Effector memory CD4-positive, alpha-beta T cell (primary cell): ENCODE measurements around the gene SRRM5.
"Not testable (repeated sequence)": the region's sequence is repeated elsewhere in the genome, so short reads cannot be mapped to it uniquely, and the experiment has no call there.

Experiments used
- DNase-seq, 3 donors: peaks; one replicate each; pipeline ENCODE4 v3.0.0-alpha.2; 2020
- H3K27ac ChIP-seq: 2 replicates; pipeline ENCODE4 v1.7.0; 2013; ENCODE audit warnings: mild to moderate bottlenecking, low read length, moderate library complexity; ENCODE audit not compliant: insufficient read depth, poor library complexity, severe bottlenecking
- H3K27me3 ChIP-seq: replicated peaks from 2 replicates; pipeline ENCODE4 v1.7.0; 2013; ENCODE audit warnings: mild to moderate bottlenecking, low read length; ENCODE audit not compliant: insufficient read depth, control insufficient read depth, poor library complexity, severe bottlenecking
- H3K36me3 ChIP-seq: 2 replicates; pipeline ENCODE4 v1.7.0; 2013; ENCODE audit warnings: mild to moderate bottlenecking, low read length, moderate library complexity; ENCODE audit not compliant: control insufficient read depth, insufficient read depth
- H3K4me1 ChIP-seq: 2 replicates; pipeline ENCODE4 v1.7.0; 2013; ENCODE audit warnings: low read length, mild to moderate bottlenecking; ENCODE audit not compliant: control insufficient read depth, insufficient read depth, poor library complexity, severe bottlenecking
- H3K4me3 ChIP-seq: 2 replicates; pipeline ENCODE4 v1.7.0; 2013; ENCODE audit warnings: low read length, low read depth, mild to moderate bottlenecking; ENCODE audit not compliant: insufficient read depth, poor library complexity, severe bottlenecking
- H3K9me3 ChIP-seq: 2 replicates; pipeline ENCODE4 v1.7.0; 2013; ENCODE audit warnings: mild to moderate bottlenecking, low read length, moderate library complexity; ENCODE audit not compliant: control insufficient read depth

Gene SRRM5

DNA sequence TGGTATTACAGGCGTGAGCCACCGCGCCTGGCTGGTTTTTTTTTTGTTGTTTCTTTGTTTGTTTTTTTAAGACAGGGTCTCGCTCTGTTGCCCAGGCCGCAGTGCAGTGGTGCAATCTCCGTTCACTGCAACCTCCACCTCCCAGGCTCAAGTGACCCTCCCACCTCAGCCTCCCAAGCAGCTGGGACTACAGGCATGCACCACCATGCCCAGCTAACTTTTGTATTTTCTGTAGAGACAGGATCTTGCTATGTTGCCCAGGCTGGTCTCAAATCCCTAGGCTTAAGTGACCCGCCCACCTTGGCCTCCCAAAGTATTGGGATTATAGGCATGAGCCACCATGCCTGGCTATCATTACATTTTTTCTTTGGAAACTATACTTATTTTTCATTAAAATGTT lies 38.4 kb downstream of the SRRM5 start:
- H3K36me3 ChIP-seq, H3K27ac ChIP-seq, H3K4me3 ChIP-seq, H3K27me3 ChIP-seq, H3K9me3 ChIP-seq, DNase-seq, H3K4me1 ChIP-seq: not testable (repeated sequence)

DNA sequence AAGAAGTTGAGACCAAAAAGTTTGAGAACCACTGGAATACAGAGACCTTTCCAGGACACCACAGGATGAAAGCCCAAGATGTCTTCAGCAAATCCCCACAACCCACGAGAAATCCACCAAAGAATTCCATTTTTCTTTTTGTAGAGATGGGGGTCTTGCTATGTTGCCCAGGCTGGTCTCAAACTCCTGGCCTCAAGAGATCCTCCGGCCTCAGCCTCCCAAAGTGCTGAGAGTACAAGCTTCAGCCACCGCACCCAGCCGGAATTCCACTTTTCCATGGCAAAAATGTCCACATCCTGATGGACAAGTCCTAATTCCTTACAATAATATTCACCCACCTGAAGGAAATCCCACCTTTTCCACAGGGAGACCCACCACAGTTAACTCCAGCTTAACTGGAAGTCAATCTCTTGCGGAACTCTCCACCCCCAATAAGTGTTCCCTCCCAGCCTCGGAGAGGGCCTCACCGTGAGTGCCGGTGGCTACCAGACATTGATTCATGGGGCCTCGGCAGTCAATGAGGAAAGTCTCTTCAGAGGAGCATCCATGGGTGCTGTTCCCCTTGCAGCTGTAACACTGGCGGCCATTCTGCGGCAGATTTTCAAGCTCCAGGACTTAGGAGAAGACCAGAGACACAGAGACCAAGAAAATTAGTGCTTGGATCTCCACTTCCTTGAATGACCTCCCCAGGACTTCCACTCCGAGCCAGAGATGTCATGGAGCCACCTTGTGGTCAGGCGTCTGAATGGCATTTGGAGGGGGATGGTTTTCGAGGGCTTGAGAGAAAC lies 40.1 kb downstream of the SRRM5 start:
- H3K27me3 ChIP-seq: no peaks in the 10 kb centered on the region
- H3K27ac ChIP-seq: no peak overlapping the region
- no peaks in the 10 kb centered on the region for H3K4me1 ChIP-seq
- no peak for DNase-seq
- H3K4me3 ChIP-seq: no peak overlapping the region
- peaks cover 4% of the 10 kb centered on the region for H3K36me3 ChIP-seq
- no peaks in the 10 kb centered on the region for H3K9me3 ChIP-seq

DNA sequence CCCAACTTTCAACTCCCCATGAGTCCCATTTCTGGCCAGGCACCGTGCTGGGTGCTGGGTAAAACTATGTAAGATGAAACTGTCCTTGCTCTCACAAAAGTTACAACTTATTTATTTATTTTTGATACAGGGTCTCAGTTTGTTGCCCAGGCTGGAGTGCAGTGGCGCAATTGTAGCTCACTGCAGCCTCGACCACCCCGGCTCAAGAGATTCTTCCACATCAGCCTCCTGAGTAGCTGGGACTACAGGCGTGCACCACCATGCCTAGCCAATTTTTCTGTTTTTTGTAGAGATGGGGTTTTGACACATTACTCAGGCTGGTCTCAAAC lies 40.6 kb downstream of the SRRM5 start:
- no peak overlapping the region for H3K27ac ChIP-seq
- H3K4me1 ChIP-seq: no peaks in the 10 kb centered on the region
- H3K27me3 ChIP-seq: no peaks in the 10 kb centered on the region
- H3K9me3 ChIP-seq: no peaks in the 10 kb centered on the region
- H3K4me3 ChIP-seq: no peak overlapping the region
- peaks cover 4% of the 10 kb centered on the region for H3K36me3 ChIP-seq
- DNase-seq: no peak

DNA sequence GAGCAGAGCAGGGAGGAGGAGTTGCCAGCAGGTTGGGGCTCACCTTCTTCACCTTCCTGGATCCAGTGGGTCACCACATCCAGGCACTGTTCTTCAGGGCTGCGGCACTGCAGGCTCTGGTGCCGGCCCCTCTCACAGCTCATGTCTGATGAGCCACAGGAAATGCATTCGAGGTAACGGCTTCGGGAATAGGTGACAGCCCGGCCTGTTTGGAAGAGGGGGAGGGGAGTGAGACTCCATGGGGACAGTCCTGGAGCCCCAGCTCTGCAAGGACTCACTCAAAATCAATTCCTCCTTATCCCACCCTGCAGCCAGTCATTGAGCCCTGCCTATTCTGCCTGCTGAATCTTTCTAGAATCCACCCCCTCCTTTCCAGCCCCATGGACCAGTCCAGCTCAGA lies 44.5 kb downstream of the SRRM5 start:
- Histone ChIP-seq H3K27ac (no peak overlapping the region), H3K4me1 (no peaks in the 10 kb centered on the region), H3K4me3 (no peak overlapping the region), H3K36me3 (peaks cover 4% of the 10 kb centered on the region), H3K27me3 (no peaks in the 10 kb centered on the region), H3K9me3 (no peaks in the 10 kb centered on the region)
- DNase-seq: no peak

DNA sequence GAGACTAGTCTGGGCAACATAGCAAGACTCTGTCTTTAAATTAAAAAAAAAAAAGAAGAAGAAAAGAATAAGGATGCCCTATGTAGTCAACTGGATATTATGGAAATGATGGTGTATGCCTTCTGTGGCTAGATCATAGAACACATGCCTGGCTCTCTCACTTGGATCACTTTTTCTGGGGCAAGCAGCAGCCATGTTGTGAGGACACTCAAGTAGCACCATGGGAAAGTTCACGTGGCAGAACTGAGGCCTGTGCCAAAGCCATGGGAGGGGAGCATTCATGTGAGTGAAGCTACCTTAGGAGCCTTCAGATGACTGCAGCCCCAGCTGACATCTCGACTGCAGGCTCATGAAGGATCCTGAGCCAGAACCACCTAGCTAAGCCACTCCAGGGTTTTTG lies 46.1 kb downstream of the SRRM5 start:
- DNase-seq: no peak
- H3K4me3 ChIP-seq: no peak overlapping the region
- H3K27me3 ChIP-seq: no peaks in the 10 kb centered on the region
- no peaks in the 10 kb centered on the region for H3K9me3 ChIP-seq
- H3K27ac ChIP-seq: no peak overlapping the region
- H3K4me1 ChIP-seq: no peaks in the 10 kb centered on the region
- H3K36me3 ChIP-seq: peaks cover 4% of the 10 kb centered on the region

DNA sequence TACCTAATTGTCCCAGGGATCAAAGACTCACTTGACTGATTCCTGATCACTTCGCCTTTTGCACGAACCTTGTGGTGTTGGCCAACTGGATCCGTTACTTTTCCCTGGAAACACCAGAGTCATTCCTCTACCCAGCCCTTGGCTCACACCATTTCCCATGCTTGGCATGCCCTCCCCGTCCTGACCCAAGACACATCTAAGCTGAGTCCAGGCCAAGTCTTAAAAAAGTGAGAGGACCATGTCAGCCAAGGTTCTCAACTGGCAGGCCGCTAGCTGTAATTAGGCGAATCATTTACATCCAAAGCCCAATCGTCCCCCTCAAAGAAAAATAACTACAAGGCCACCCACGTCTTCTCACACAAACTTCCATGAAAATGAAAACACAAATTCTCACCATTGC lies 46.6 kb downstream of the SRRM5 start:
- no peak for DNase-seq
- no peak overlapping the region for H3K4me3 ChIP-seq
- no peaks in the 10 kb centered on the region for H3K4me1 ChIP-seq
- no peaks in the 10 kb centered on the region for H3K9me3 ChIP-seq
- H3K27ac ChIP-seq: no peak overlapping the region
- H3K27me3 ChIP-seq: no peaks in the 10 kb centered on the region
- peaks cover 4% of the 10 kb centered on the region for H3K36me3 ChIP-seq

DNA sequence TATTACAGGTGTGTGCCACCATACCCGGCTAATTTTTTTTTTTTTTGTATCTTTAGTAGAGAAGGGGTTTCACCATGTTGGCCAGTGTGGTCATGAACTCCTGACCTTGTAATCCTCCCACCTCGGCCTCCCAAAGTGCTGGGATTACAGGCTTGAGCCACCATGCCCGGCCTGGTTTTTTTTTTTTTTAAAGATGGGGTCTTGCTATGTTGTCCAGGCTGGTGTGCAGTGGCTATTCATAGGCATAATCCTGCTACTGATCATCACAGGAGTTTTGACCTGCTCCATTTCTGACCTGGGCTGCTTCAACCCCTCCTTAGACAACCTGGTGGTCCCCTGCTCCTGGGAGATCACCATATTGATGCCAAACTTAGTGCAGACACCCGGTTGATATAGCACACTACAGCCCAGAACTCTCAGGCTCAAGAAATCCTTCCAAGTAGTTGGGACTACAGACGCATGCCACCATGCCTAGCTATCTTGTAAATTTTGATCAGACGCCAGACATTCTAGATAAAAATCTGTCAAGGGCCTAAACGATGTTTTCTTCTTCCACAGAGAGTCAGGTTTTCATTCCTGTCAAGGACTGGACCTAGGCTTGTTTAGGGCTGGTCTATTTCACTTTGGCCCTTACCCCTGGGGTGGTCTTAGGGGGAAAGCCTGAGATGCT lies 48.5 kb downstream of the SRRM5 start:
- no peaks in the 10 kb centered on the region for H3K9me3 ChIP-seq
- H3K4me3 ChIP-seq: no peak overlapping the region
- peaks cover 4% of the 10 kb centered on the region for H3K36me3 ChIP-seq
- no peaks in the 10 kb centered on the region for H3K27me3 ChIP-seq
- DNase-seq: no peak
- H3K27ac ChIP-seq: no peak overlapping the region
- peaks cover 14% of the 10 kb centered on the region for H3K4me1 ChIP-seq

DNA sequence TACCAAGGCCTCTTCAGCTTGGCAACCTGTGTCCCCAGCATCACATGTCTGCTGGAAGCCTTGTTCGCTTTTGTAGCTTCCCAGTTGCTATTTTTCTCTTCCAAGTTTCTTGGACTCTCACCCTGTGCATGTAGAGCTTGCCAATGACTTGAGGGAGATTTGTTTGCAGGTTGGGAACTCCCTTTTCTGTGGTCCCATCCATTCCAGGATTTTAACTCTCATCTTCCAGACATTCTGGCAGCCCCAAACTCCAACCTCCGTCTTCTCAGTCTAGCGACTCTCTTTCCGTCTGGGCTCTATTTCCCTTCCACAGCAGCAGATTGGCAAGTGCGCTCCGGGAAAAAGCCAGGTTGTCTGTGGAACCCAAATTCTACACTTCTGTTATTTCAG lies 49.1 kb downstream of the SRRM5 start:
- H3K9me3 ChIP-seq: no peaks in the 10 kb centered on the region
- DNase-seq: no peak
- no peaks in the 10 kb centered on the region for H3K27me3 ChIP-seq
- H3K4me3 ChIP-seq: no peak overlapping the region
- H3K4me1 ChIP-seq: peaks cover 14% of the 10 kb centered on the region
- no peaks in the 10 kb centered on the region for H3K36me3 ChIP-seq
- H3K27ac ChIP-seq: no peak overlapping the region

DNA sequence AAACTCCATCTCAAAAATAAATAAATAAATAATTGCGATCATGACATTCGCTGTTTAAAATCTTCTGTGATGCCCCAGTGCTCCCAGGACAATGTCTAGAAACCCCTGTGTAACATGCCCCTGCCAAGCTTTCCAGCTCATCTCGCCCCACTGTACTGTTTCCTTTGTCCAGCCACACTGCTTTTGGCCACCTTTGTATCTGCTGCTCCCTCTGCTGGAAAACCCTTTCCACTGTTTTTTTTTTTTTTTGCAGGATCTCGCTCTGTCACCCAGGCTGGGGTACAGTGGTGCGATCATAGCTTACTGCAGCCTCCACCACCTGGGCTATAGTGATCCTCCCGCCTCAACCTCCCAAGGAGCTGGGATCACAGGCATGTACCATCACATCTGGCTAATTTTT lies 50.6 kb downstream of the SRRM5 start:
- Histone ChIP-seq H3K27me3 (no peaks in the 10 kb centered on the region), H3K4me1 (peaks cover 17% of the 10 kb centered on the region), H3K36me3 (peaks cover 4% of the 10 kb centered on the region), H3K27ac (no peak overlapping the region), H3K4me3 (no peak overlapping the region), H3K9me3 (no peaks in the 10 kb centered on the region)
- DNase-seq: no peak

DNA sequence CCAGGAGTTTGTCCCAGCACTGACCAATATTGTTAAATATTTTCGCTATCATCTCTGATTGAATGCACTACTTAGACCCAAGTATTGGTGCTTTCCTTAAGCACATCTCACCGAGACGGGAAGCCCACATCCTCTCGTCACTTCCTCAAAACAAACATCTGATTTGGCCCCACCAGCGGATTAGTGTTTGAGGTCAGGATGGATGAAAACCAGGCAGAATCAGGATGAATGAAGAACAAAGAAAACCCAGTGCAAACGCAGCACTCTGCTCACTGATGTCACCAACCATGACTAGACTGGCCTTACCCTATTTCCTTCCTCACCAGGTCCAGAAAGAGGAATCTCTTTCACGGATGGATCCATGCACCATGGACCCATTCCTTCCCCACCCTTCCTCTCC lies 52.1 kb downstream of the SRRM5 start:
- H3K4me3 ChIP-seq: no peak overlapping the region
- H3K36me3 ChIP-seq: peaks cover 4% of the 10 kb centered on the region
- H3K27ac ChIP-seq: peak overlapping the region; percentile 36
- no peaks in the 10 kb centered on the region for H3K9me3 ChIP-seq
- H3K4me1 ChIP-seq: peaks cover 26% of the 10 kb centered on the region
- no peaks in the 10 kb centered on the region for H3K27me3 ChIP-seq
- peak; percentile 41 to 59 (median 50) for DNase-seq
